Posterior cingulate gyrus (tissue), 11 donors: ENCODE data around the gene FANCC.

ENCODE experiments used
- DNase-seq, 10 donors: peaks; one replicate each; pipeline versions ENCODE4 v3.0.0 to v3.0.0-alpha.2; 2020 to 2021; ENCODE audit warnings: mixed read lengths in 3 of 10
- intact Hi-C: fragments of 100-400 bp; cut with DNase I; formaldehyde crosslinking; loops from one replicate; pipeline ENCODE4 v1.15.1; 2023

The FANCC gene

GRCh38 chr9:95202076-95202681, 115.3 kb downstream of the FANCC start:
- peak in 1 of 10 donors; percentile 39 for DNase-seq
- intact Hi-C loops, result no loop called here

- DNase-seq, result no peak
- intact Hi-C loops, result no loop called here
Observed at GRCh38 chr9:95201206-95201605, 116.3 kb downstream of the FANCC start.

GRCh38 chr9:95197692-95198271, 119.7 kb downstream of the FANCC start:
- no peak for DNase-seq
- intact Hi-C loops, result no loop called here

GRCh38 chr9:95193480-95193879, 124.0 kb downstream of the FANCC start:
- no peak for DNase-seq
- intact Hi-C loops, result no loop called here

- intact Hi-C loops, result no loop called here
- DNase-seq, result no peak
Observed at GRCh38 chr9:95193067-95193466, 124.4 kb downstream of the FANCC start.

GRCh38 chr9:95192631-95193030, 124.9 kb downstream of the FANCC start:
- no peak for DNase-seq
- intact Hi-C loops, result no loop called here

GRCh38 chr9:95190413-95190812, 127.1 kb downstream of the FANCC start:
- peak in 1 of 10 donors; percentile 71 for DNase-seq

GRCh38 chr9:95189251-95190098, 128.0 kb downstream of the FANCC start:
- DNase-seq, result no peak
- intact Hi-C loops, result no loop called here

More at GRCh38 chr9:95190413-95190812, 127.1 kb downstream of the FANCC start:
- intact Hi-C loops, result no loop called here

- intact Hi-C loops, result no loop called here
- no peak for DNase-seq
Observed at GRCh38 chr9:95188459-95188858, 129.1 kb downstream of the FANCC start.

GRCh38 chr9:95185956-95186355, 131.6 kb downstream of the FANCC start:
- no peak for DNase-seq
- intact Hi-C loops, result no loop called here

- peak in 1 of 10 donors; percentile 21 for DNase-seq
- intact Hi-C loops, result no loop called here
Observed at GRCh38 chr9:95182854-95183563, 134.5 kb downstream of the FANCC start.

- intact Hi-C loops, result no loop called here
- DNase-seq, result no peak
Observed at GRCh38 chr9:95181835-95182234, 135.7 kb downstream of the FANCC start.

GRCh38 chr9:95181226-95181818, 136.2 kb downstream of the FANCC start:
- intact Hi-C loops, result no loop called here
- DNase-seq, result no peak

GRCh38 chr9:95177617-95178016, 139.9 kb downstream of the FANCC start:
- DNase-seq, result no peak
- intact Hi-C loops, result no loop called here

GRCh38 chr9:95176755-95177319, 140.7 kb downstream of the FANCC start:
- intact Hi-C loops, result no loop called here
- no peak for DNase-seq

GRCh38 chr9:95175523-95175922, 142.0 kb downstream of the FANCC start:
- DNase-seq, result no peak
- intact Hi-C loops, result no loop called here

GRCh38 chr9:95174038-95174437, 143.5 kb downstream of the FANCC start:
- intact Hi-C loops, result no loop called here
- no peak for DNase-seq

- no peak for DNase-seq
- intact Hi-C loops, result no loop called here
Observed at GRCh38 chr9:95171596-95171995, 145.9 kb downstream of the FANCC start.

GRCh38 chr9:95171001-95171400, 146.5 kb downstream of the FANCC start:
- intact Hi-C loops, result no loop called here
- no peak for DNase-seq

- intact Hi-C loops, result no loop called here
- DNase-seq, result no peak
Observed at GRCh38 chr9:95167998-95168397, 149.5 kb downstream of the FANCC start.
